ENCODE results near the gene ZW10. TPM values are rescaled to one million over a fixed set of nuclear protein-coding genes. Genes with fewer than 3 reads are reported as not detected.

The ZW10 gene
- total and polyA plus RNA-seq, 2 experiments from 2014 or later: 12.3 to 30.5 TPM

GRCh38 chr11:113778111-113778910 is 4.8 kb upstream of the ZW10 start:
- Histone ChIP-seq H2AFZ (no peak overlapping the region), H3K27ac (ENCODE audit: low read depth) (no peak overlapping the region), H3K4me2 (no peak overlapping the region), H3K79me2 (replicated peaks; ENCODE audit: insufficient read depth) (no peaks in the 10 kb centered on the region), H3K4me3 (no peak overlapping the region), H3F3A (replicated peaks; ENCODE audit: low read depth) (no peaks in the 10 kb centered on the region), H4K20me1 (replicated peaks; ENCODE audit: insufficient read depth) (no peaks in the 10 kb centered on the region), H3K27me3 (ENCODE audit: insufficient read depth) (no peaks in the 10 kb centered on the region), H3K4me1 (ENCODE audit: insufficient read depth) (no peaks in the 10 kb centered on the region), H3K9me2 (ENCODE audit: insufficient read depth) (no peaks in the 10 kb centered on the region), H3K36me3 (ENCODE audit: insufficient read depth) (no peaks in the 10 kb centered on the region)
- no peaks in the 10 kb centered on the region for H3K27me3 Mint-ChIP-seq (ENCODE audit: insufficient read depth, low read depth, poor library complexity)
- no peaks in the 10 kb centered on the region for H3K9me3 Mint-ChIP-seq
- ATAC-seq: no peak
- H3K4me3 Mint-ChIP-seq: no peak overlapping the region
- H3K27ac Mint-ChIP-seq: no peak overlapping the region
- no peak for DNase-seq (ENCODE audit: low spot score)
- TF ChIP-seq ZNF114 (CRISPR knock-in tag; IDR thresholded peaks at IDR 0.05): no peak
- no peak for TF ChIP-seq CREB1 (CRISPR knock-in tag; IDR thresholded peaks at IDR 0.05; ENCODE audit: low read depth)
- TF ChIP-seq ZNF462 (CRISPR knock-in tag; IDR thresholded peaks at IDR 0.05): no peak
- no peak for TF ChIP-seq CTCF (conservative IDR thresholded peaks at IDR 0.05; ENCODE audit: low read depth in 2 of 2)
- no peak for TF ChIP-seq POLR2AphosphoS5 (IDR thresholded peaks at IDR 0.05; ENCODE audit: low read depth)
- TF ChIP-seq NANOG (IDR thresholded peaks at IDR 0.05; ENCODE audit: borderline replicate concordance): no peak
- TF ChIP-seq ZNF331 (CRISPR knock-in tag; IDR thresholded peaks at IDR 0.05; ENCODE audit: low read depth): no peak
- TF ChIP-seq STAT1 (IDR thresholded peaks at IDR 0.05; ENCODE audit: unreplicated experiment): no peak
- no peak for TF ChIP-seq JUNB (IDR thresholded peaks at IDR 0.05; ENCODE audit: unreplicated experiment)
- no peak for TF ChIP-seq EZH2 (IDR thresholded peaks at IDR 0.05; ENCODE audit: low read depth, unreplicated experiment)
- TF ChIP-seq REST (IDR thresholded peaks at IDR 0.05; ENCODE audit: unreplicated experiment): no peak
- no peak for TF ChIP-seq ETS1 (IDR thresholded peaks at IDR 0.05)
- TF ChIP-seq EZH2phosphoT487 (IDR thresholded peaks at IDR 0.05; ENCODE audit: unreplicated experiment): no peak
- H3K4me1 Mint-ChIP-seq: no peaks in the 10 kb centered on the region
- no peaks in the 10 kb centered on the region for H3K36me3 Mint-ChIP-seq (ENCODE audit: low read depth)
